ENCODE measurements around the gene KRT13. TPM values are rescaled to one million over a fixed set of nuclear protein-coding genes. Genes with fewer than 3 reads are reported as not detected.

KRT13 gene
- total and polyA plus RNA-seq, 9 of the 15 experiments (the other 6 are each of a cell fraction or from before 2014, with no cell fraction given), result 0.11 to 1.1 (median 0.24) TPM; not detected in 3

- TF ChIP-seq RCOR1 (IDR thresholded peaks at IDR 0.05; ENCODE audit: borderline replicate concordance in 1 of 2, low read depth in 2 of 2, low read length in 2 of 2) (peak in 1 of 2 experiments; percentile 67; a peak in 1 of 4 replicates), ZNF146 (CRISPR knock-in tag; IDR thresholded peaks at IDR 0.05; ENCODE audit: unreplicated experiment) (no peak), CTCFL (IDR thresholded peaks at IDR 0.05; ENCODE audit: borderline replicate concordance, insufficient read depth, low read depth, low read length, poor library complexity, severe bottlenecking) (peak; percentile 63), SMC3 (conservative IDR thresholded peaks at IDR 0.05; ENCODE audit: insufficient read depth, low read depth, low read length) (peak; percentile 90), PHF8 (IDR thresholded peaks at IDR 0.05; ENCODE audit: borderline replicate concordance, low read length) (no peak), SIN3A (IDR thresholded peaks at IDR 0.05; ENCODE audit: borderline replicate concordance in 2 of 2, control insufficient read depth in 1 of 2, low read depth in 2 of 2, low read length in 2 of 2) (peak in 1 of 2 experiments; percentile 24; a peak in 1 of 4 replicates), POU5F1 (IDR thresholded peaks at IDR 0.05; ENCODE audit: borderline replicate concordance, low read depth, low read length, partially characterized antibody) (peak; percentile 47), ZNF551 (CRISPR knock-in tag; IDR thresholded peaks at IDR 0.05) (no peak), CBX8 (IDR thresholded peaks at IDR 0.05; ENCODE audit: borderline replicate concordance, extremely low read depth, low read depth, low read length, poor library complexity, severe bottlenecking) (no peak), DPF2 (IDR thresholded peaks at IDR 0.05) (no peak), NBN (IDR thresholded peaks at IDR 0.05; ENCODE audit: low read depth) (peak; percentile 71; the same call in 1 of the 2 replicates), ARID2 (IDR thresholded peaks at IDR 0.05) (peak; percentile 59; the same call in 1 of the 2 replicates), LCOR (CRISPR knock-in tag; IDR thresholded peaks at IDR 0.05) (no peak)
- TF ChIP-seq, protein P1, sequence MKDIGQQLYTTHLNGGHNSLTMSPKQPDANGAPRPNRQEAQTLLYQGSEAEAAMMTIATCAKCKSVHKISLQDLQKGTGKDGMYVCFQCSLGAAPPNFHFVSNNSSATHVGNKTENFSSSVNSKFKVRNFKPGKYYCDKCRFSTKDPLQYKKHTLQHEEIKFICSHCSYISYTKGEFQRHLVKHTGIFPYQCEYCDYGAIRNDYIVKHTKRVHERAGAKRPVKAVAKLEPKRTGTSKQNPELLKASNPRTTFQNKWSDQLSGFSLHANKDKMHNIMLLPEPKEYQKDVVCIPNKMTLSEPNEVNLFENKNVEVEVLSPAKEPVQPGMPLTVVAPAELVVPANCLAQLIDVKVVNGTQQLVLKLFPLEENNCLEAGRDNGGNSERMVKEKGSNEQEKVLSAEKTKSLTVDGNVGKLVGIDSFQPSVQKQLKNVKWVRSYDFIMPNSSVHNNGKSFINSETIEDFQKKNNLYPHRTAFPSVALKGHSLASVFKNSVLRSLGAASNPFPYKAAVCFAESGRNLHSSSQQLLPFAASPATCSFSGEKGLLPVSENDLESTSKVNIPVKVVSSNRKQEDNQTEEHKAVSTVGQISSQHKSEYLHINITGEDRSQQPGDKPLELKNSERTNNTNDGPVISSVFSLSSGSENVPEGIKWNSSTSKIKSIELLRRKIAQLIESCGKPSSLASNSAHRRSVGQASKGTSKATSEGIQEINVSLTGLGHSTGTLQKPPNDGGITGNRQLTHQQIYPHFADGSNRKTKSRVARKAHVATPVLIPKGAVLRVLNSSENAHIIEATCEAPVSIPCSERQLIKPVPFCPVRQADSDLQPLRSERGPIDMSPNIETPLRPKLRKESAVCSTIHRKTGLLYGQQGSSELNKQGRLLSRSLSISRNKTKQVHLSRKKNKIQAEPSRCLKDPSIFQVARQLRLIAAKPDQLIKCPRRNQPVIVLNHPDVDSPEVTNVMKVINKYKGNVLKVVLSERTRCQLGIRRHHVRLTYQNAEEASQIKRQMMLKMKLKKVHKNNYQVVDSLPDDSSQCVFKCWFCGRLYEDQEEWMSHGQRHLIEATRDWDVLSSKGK (CRISPR knock-in tag; IDR thresholded peaks at IDR 0.05), result no peak
- TF ChIP-seq, protein P2, sequence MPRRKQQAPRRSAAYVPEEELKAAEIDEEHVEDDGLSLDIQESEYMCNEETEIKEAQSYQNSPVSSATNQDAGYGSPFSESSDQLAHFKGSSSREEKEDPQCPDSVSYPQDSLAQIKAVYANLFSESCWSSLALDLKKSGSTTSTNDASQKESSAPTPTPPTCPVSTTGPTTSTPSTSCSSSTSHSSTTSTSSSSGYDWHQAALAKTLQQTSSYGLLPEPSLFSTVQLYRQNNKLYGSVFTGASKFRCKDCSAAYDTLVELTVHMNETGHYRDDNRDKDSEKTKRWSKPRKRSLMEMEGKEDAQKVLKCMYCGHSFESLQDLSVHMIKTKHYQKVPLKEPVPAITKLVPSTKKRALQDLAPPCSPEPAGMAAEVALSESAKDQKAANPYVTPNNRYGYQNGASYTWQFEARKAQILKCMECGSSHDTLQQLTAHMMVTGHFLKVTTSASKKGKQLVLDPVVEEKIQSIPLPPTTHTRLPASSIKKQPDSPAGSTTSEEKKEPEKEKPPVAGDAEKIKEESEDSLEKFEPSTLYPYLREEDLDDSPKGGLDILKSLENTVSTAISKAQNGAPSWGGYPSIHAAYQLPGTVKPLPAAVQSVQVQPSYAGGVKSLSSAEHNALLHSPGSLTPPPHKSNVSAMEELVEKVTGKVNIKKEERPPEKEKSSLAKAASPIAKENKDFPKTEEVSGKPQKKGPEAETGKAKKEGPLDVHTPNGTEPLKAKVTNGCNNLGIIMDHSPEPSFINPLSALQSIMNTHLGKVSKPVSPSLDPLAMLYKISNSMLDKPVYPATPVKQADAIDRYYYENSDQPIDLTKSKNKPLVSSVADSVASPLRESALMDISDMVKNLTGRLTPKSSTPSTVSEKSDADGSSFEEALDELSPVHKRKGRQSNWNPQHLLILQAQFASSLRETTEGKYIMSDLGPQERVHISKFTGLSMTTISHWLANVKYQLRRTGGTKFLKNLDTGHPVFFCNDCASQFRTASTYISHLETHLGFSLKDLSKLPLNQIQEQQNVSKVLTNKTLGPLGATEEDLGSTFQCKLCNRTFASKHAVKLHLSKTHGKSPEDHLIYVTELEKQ (CRISPR knock-in tag; IDR thresholded peaks at IDR 0.05), result no peak
Observed at GRCh38 chr17:41548844-41549595, 43.6 kb upstream of the KRT13 start (continued).
